GM23338 (cell line): ENCODE measurements around the gene COQ10B. TPM values are rescaled to one million over a fixed set of nuclear protein-coding genes. Genes with fewer than 3 reads are reported as not detected.

Experiments used
- ATAC-seq: fragments of 200-7000 bp; cut with Tn5 transposase; 3 replicates; pipeline ENCODE4 v1.9.1; 2020
- DNase-seq: peaks from one replicate; pipeline ENCODE4 v3.0.0-alpha.2; 2015; ENCODE audit warnings: low spot score
- H2AFZ ChIP-seq: fragments of 200-600 bp; sonication (generic); 2 replicates; pipeline ENCODE4 v1.8.0; 2016; ENCODE audit warnings: antibody characterized with exemption, mild to moderate bottlenecking, moderate library complexity
- H3F3A ChIP-seq: fragments of 200-600 bp; sonication (generic); replicated peaks from 2 replicates; pipeline ENCODE4 v1.8.0; 2017; ENCODE audit warnings: antibody characterized with exemption, mixed run types, low read depth
- H3K27ac ChIP-seq: fragments of 200-600 bp; sonication (generic); 2 replicates; pipeline ENCODE4 v1.6.1; 2016; ENCODE audit warnings: low read depth
- H3K27me3 ChIP-seq: fragments of 200-600 bp; sonication (generic); 2 replicates; pipeline ENCODE4 v1.8.0; 2016; ENCODE audit warnings: mild to moderate bottlenecking, mixed run types, moderate library complexity; ENCODE audit not compliant: insufficient read depth
- H3K36me3 ChIP-seq: fragments of 200-600 bp; sonication (generic); 2 replicates; pipeline ENCODE4 v1.8.0; 2016; ENCODE audit warnings: mild to moderate bottlenecking; ENCODE audit not compliant: insufficient read depth
- H3K4me1 ChIP-seq: fragments of 200-600 bp; sonication (generic); 2 replicates; pipeline ENCODE4 v1.8.0; 2016; ENCODE audit warnings: mild to moderate bottlenecking, moderate library complexity; ENCODE audit not compliant: insufficient read depth
- H3K4me2 ChIP-seq: fragments of 200-600 bp; sonication (generic); 2 replicates; pipeline ENCODE4 v1.7.1; 2017; ENCODE audit warnings: mixed run types
- H3K4me3 ChIP-seq: fragments of 200-600 bp; sonication (generic); 2 replicates; pipeline ENCODE4 v1.6.1; 2016; ENCODE audit warnings: mixed run types
- H3K79me2 ChIP-seq: fragments of 200-600 bp; sonication (generic); replicated peaks from 2 replicates; pipeline ENCODE4 v1.8.0; 2017; ENCODE audit warnings: mild to moderate bottlenecking; ENCODE audit not compliant: insufficient read depth
- H3K9me2 ChIP-seq: fragments of 200-600 bp; sonication (generic); 2 replicates; pipeline ENCODE4 v1.8.0; 2017; ENCODE audit not compliant: insufficient read depth
- H4K20me1 ChIP-seq: fragments of 200-600 bp; sonication (generic); replicated peaks from 2 replicates; pipeline ENCODE4 v1.8.0; 2017; ENCODE audit warnings: mild to moderate bottlenecking; ENCODE audit not compliant: insufficient read depth
- H3K27ac Mint-ChIP-seq: 2 replicates; pipeline ENCODE4 v1.8.0; 2020; ENCODE audit warnings: inconsistent platforms, mild to moderate bottlenecking, moderate library complexity, mixed read lengths
- H3K27me3 Mint-ChIP-seq: 3 replicates; pipeline ENCODE4 v1.8.0; 2022; ENCODE audit warnings: low read depth, mild to moderate bottlenecking, moderate library complexity, mixed read lengths, inconsistent platforms; ENCODE audit not compliant: insufficient read depth, poor library complexity
- H3K36me3 Mint-ChIP-seq: 3 replicates; pipeline ENCODE4 v1.8.0; 2021; ENCODE audit warnings: low read depth, mild to moderate bottlenecking, inconsistent platforms, moderate library complexity, mixed read lengths
- H3K4me1 Mint-ChIP-seq: 3 replicates; pipeline ENCODE4 v1.8.0; 2020; ENCODE audit warnings: mild to moderate bottlenecking, inconsistent platforms, mixed read lengths
- H3K4me3 Mint-ChIP-seq: 3 replicates; pipeline ENCODE4 v1.8.0; 2021; ENCODE audit warnings: moderate library complexity, mild to moderate bottlenecking, inconsistent platforms, mixed read lengths
- H3K9me3 Mint-ChIP-seq: 3 replicates; pipeline ENCODE4 v1.8.0; 2020; ENCODE audit warnings: moderate library complexity, mild to moderate bottlenecking, inconsistent platforms, mixed read lengths
- CREB1 ChIP-seq: fragments of 250-450 bp; sonication (Bioruptor Pico); IDR thresholded peaks from 2 replicates; pipeline ENCODE4 v1.5.0; 2020; ENCODE audit warnings: low read depth, mild to moderate bottlenecking, moderate library complexity
- CTCF ChIP-seq, 2 experiments: fragments of 200-600 bp in 1 of 2; sonication (generic) in 1 of 2; conservative IDR thresholded peaks; 2 replicates each; pipeline versions ENCODE4 v1.5.1 to v1.6.1; 2016 to 2017; ENCODE audit warnings: antibody characterized with exemption in 2 of 2, low read depth in 2 of 2, mild to moderate bottlenecking in 2 of 2, moderate library complexity in 1 of 2
- ETS1 ChIP-seq: IDR thresholded peaks from 2 replicates; pipeline ENCODE4 v1.6.1; 2016; ENCODE audit warnings: antibody characterized with exemption
- EZH2 ChIP-seq: fragments of 200-600 bp; sonication (generic); IDR thresholded peaks from one replicate; pipeline ENCODE4 v1.8.0; 2017; ENCODE audit warnings: antibody characterized with exemption, mild to moderate bottlenecking, low read depth; ENCODE audit not compliant: unreplicated experiment
- EZH2phosphoT487 ChIP-seq: fragments of 200-600 bp; sonication (generic); IDR thresholded peaks from one replicate; pipeline ENCODE4 v1.8.1; 2018; ENCODE audit warnings: antibody characterized with exemption; ENCODE audit not compliant: unreplicated experiment
- JUNB ChIP-seq: IDR thresholded peaks from one replicate; pipeline ENCODE4 v1.6.1; 2016; ENCODE audit warnings: antibody characterized with exemption; ENCODE audit not compliant: unreplicated experiment
- NANOG ChIP-seq: IDR thresholded peaks from 2 replicates; pipeline ENCODE4 v1.6.1; 2016; ENCODE audit warnings: antibody characterized with exemption, borderline replicate concordance
- POLR2AphosphoS5 ChIP-seq: IDR thresholded peaks from 2 replicates; pipeline ENCODE4 v1.6.1; 2016; ENCODE audit warnings: antibody characterized with exemption, low read depth
- REST ChIP-seq: IDR thresholded peaks from one replicate; pipeline ENCODE4 v1.6.1; 2018; ENCODE audit warnings: antibody characterized with exemption; ENCODE audit not compliant: unreplicated experiment
- STAT1 ChIP-seq: IDR thresholded peaks from one replicate; pipeline ENCODE4 v1.6.1; 2016; ENCODE audit warnings: antibody characterized with exemption; ENCODE audit not compliant: unreplicated experiment
- ZNF114 ChIP-seq: fragments of 250-450 bp; sonication (Bioruptor Pico); IDR thresholded peaks from 2 replicates; pipeline ENCODE4 v1.5.0; 2020; ENCODE audit warnings: mild to moderate bottlenecking, moderate library complexity
- ZNF331 ChIP-seq: fragments of 250-450 bp; sonication (Bioruptor Pico); IDR thresholded peaks from 2 replicates; pipeline ENCODE4 v1.5.0; 2020; ENCODE audit warnings: low read depth, mild to moderate bottlenecking, moderate library complexity
- ZNF462 ChIP-seq: fragments of 250-450 bp; sonication (Bioruptor Pico); IDR thresholded peaks from 2 replicates; pipeline ENCODE4 v1.5.0; 2020; ENCODE audit warnings: mild to moderate bottlenecking, moderate library complexity
- polyA plus RNA-seq: library from polyadenylated mRNA; unstranded; fragments of >200 nt; fragmentation: Nextera tagmentation; extraction: Ambion mirVana; gene quantifications from 2 replicates; pipeline ENCODE4 v1.2.1, GENCODE V29; 2016
- total RNA-seq: library from RNA; depleted of rRNA; stranded (reverse); fragments of >200 nt; shearing (Covaris generic); gene quantifications from 2 replicates; pipeline ENCODE4 v1.2.3, GENCODE V29; 2014

COQ10B gene
- total and polyA plus RNA-seq, 2 experiments from 2014 or later = 26.1 to 27.6 TPM

GRCh38 chr2:197454923-197455322, 1.6 kb downstream of the COQ10B start:
- Histone ChIP-seq H3K4me2 (peak overlapping the region; percentile 88), H3K27ac (no peak overlapping the region), H3K79me2 (peaks cover 62% of the 10 kb centered on the region), H3K36me3 (peaks cover 2% of the 10 kb centered on the region), H2AFZ (no peak overlapping the region), H3K4me1 (peaks cover 9% of the 10 kb centered on the region; the same call in 1 of the 2 replicates), H3K4me3 (peak overlapping the region; percentile 75), H4K20me1 (peaks cover 25% of the 10 kb centered on the region), H3F3A (peaks cover 15% of the 10 kb centered on the region; the same call in 1 of the 2 replicates), H3K9me2 (no peaks in the 10 kb centered on the region), H3K27me3 (no peaks in the 10 kb centered on the region)
- H3K4me1 Mint-ChIP-seq = peaks cover 9% of the 10 kb centered on the region
- H3K4me3 Mint-ChIP-seq = peak overlapping the region; percentile 95
- peak overlapping the region; percentile 39; the same call in 1 of the 2 replicates for H3K27ac Mint-ChIP-seq
- TF ChIP-seq ZNF114 (CRISPR knock-in tag) (no peak), CTCF (conservative IDR thresholded peaks at IDR 0.05; ENCODE audit: low read depth in 2 of 2) (no peak), POLR2AphosphoS5 (no peak), EZH2phosphoT487 (no peak), ETS1 (no peak), NANOG (no peak), ZNF331 (CRISPR knock-in tag) (no peak), ZNF462 (no peak), STAT1 (no peak), CREB1 (no peak), EZH2 (no peak), REST (no peak), JUNB (no peak)
- no peaks in the 10 kb centered on the region; the same call in 1 of the 3 replicates for H3K9me3 Mint-ChIP-seq
- DNase-seq = no peak
- H3K27me3 Mint-ChIP-seq = peaks cover 2% of the 10 kb centered on the region
- ATAC-seq = no peak
- no peaks in the 10 kb centered on the region; the same call in 2 of the 3 replicates for H3K36me3 Mint-ChIP-seq
